Measurements from ENCODE around the gene SLC31A1.

SLC31A1 gene

GRCh38 chr9:113299800-113300292 is 78.5 kb downstream of the SLC31A1 start:
- ChIA-PET POLR2A (no interaction called here), CTCF (interaction anchor here (1.4 to 3.2 kb wide), 3 partner anchors 9 to 27 kb away, joined by 3 to 24 read pairs (median 4); no protein-coding TSS in a partner anchor)
- no peak for DNase-seq (ENCODE audit: low read depth, low spot score)
- no peak overlapping the region for H3K4me3 ChIP-seq (ENCODE audit: low read depth, low read length)
- TF ChIP-seq CTCF (IDR thresholded peaks at IDR 0.05; ENCODE audit: insufficient read depth, low read length, missing control alignments), result no peak

GRCh38 chr9:113301548-113301947 is 80.2 kb downstream of the SLC31A1 start:
- no peak for DNase-seq (ENCODE audit: low read depth, low spot score)
- ChIA-PET POLR2A (no interaction called here), CTCF (interaction anchor here (1.3 to 3.2 kb wide), 3 partner anchors 8 to 354 kb away, joined by 3 to 24 read pairs (median 3); no protein-coding TSS in a partner anchor)
- H3K4me3 ChIP-seq (ENCODE audit: low read depth, low read length), result no peak overlapping the region
- no peak for TF ChIP-seq CTCF (IDR thresholded peaks at IDR 0.05; ENCODE audit: insufficient read depth, low read length, missing control alignments)

GRCh38 chr9:113302792-113303418 is 81.6 kb downstream of the SLC31A1 start, which contains the start of gene RNF183:
RNF183 (minus strand) TSS chr9:113303376; CDS start chr9:113298184, 5,192 bp downstream.
- ChIA-PET CTCF (interaction anchor here (1.0 kb wide), 1 partner anchor 9 kb away, joined by 4 read pairs; no protein-coding TSS in a partner anchor), POLR2A (no interaction called here)
- DNase-seq (ENCODE audit: low read depth, low spot score), result no peak
- TF ChIP-seq CTCF (IDR thresholded peaks at IDR 0.05; ENCODE audit: insufficient read depth, low read length, missing control alignments), result no peak
- H3K4me3 ChIP-seq (ENCODE audit: low read depth, low read length), result no peak within 1 kb of the TSS

GRCh38 chr9:113306566-113306965 is 85.2 kb downstream of the SLC31A1 start:
- CTCF ChIA-PET, result no interaction called here

GRCh38 chr9:113307396-113307975 is 86.1 kb downstream of the SLC31A1 start:
- DNase-seq (ENCODE audit: low read depth, low spot score), result no peak
- ChIA-PET CTCF (interaction anchor here (1.0 to 7.0 kb wide), 9 partner anchors 8 to 353 kb away, joined by 3 to 132 read pairs (median 8); partner anchors contain the start of genes C9orf43, POLE3 and WDR31), POLR2A (no interaction called here)
- H3K4me3 ChIP-seq (ENCODE audit: low read depth, low read length), result no peak overlapping the region
- no peak for TF ChIP-seq CTCF (IDR thresholded peaks at IDR 0.05; ENCODE audit: insufficient read depth, low read length, missing control alignments)

More at GRCh38 chr9:113306566-113306965, 85.2 kb downstream of the SLC31A1 start:
- TF ChIP-seq CTCF (IDR thresholded peaks at IDR 0.05; ENCODE audit: insufficient read depth, low read length, missing control alignments), result no peak
- POLR2A ChIA-PET, result no interaction called here
- no peak for DNase-seq (ENCODE audit: low read depth, low spot score)
- no peak overlapping the region for H3K4me3 ChIP-seq (ENCODE audit: low read depth, low read length)

GRCh38 chr9:113309204-113309813 is 88.0 kb downstream of the SLC31A1 start:
- ChIA-PET CTCF (interaction anchor here (0.7 to 7.0 kb wide), 16 partner anchors 9 to 741 kb away, joined by 3 to 132 read pairs (median 7); partner anchors contain the start of genes ALAD, BSPRY, C9orf43 and POLE3), POLR2A (no interaction called here)
- TF ChIP-seq CTCF (IDR thresholded peaks at IDR 0.05; ENCODE audit: insufficient read depth, low read length, missing control alignments), result peak; percentile 55
- no peak overlapping the region for H3K4me3 ChIP-seq (ENCODE audit: low read depth, low read length)
- no peak for DNase-seq (ENCODE audit: low read depth, low spot score)

Data from AG04449 (cell line).